GM21390 (cell line): Measurements from ENCODE around the gene SERF2.
"Not testable (repeated sequence)": the region's sequence is repeated elsewhere in the genome, so short reads cannot be mapped to it uniquely, and the experiment has no call there.

ENCODE experiments used
- ATAC-seq: cut with Tn5 transposase; IDR thresholded peaks from one replicate; pipeline ENCODE4 v1.9.1; 2021; ENCODE audit not compliant: unreplicated experiment

Gene SERF2

GRCh38 chr15:43792761-43793476, 799 bp downstream of the SERF2 start:
- no peak for ATAC-seq

DNA sequence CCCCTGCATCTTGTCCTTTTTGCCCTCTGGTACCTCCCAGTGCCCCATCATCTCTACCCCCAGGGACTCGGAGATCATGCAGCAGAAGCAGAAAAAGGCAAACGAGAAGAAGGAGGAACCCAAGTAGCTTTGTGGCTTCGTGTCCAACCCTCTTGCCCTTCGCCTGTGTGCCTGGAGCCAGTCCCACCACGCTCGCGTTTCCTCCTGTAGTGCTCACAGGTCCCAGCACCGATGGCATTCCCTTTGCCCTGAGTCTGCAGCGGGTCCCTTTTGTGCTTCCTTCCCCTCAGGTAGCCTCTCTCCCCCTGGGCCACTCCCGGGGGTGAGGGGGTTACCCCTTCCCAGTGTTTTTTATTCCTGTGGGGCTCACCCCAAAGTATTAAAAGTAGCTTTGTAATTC, 1.5 kb downstream of the SERF2 start:
- no peak for ATAC-seq

DNA sequence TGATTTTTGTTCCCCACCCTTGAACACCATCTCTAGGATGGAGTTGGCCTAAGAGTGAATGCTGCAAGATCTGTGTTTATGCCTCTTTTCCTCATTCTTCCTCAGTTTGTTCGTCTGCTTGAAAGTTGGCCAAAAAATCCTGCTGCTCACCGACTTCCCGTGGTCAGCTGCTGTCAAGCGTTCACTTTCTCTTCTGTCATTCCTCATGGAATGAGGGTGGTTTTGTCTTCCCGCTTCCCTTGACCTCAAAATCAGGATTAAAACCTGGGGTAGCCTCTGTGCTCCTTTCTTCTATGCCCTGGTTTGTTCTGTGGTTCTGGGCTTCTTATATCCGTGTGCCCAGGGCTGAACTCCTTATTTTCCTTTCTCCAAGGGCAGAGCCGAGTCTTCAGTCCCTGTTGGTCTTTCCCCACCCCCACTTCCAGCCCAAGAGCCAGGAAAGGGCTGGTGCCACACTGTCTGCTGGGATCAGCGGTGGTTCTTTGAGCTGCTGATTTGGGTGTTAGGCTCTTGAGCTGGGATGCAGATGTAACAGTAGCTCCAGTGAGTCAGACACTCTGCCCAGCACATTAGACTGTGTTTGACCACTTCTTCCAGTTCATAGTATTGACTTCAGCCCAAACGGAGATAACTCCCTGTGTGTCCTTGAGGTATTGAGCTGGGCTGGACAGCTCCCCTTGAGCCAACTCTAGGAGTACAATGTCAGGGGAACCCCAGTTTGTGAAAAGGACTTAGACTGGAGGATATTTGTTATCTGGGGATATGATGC, 2.3 kb downstream of the SERF2 start:
- ATAC-seq: no peak

DNA sequence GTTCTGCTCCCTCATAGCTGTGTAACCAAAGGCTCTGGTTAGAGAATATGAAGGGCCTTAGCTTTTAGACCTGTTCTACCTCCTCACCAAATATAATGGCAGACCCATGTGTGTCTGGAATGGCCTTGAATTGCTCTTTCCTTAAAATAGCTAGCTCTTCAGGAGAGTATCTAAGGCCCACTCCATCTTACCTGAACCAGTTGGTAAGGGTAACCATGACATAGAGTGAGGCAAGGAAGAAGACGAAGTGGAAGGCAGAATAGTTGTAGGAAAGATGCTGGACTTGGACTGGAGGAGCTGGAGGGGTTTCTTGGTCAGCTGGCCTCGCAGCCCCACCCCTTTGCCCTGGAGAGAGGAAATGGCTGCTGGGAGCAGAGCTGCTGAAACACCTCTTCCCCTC, 3.1 kb downstream of the SERF2 start:
- ATAC-seq: no peak

- no peak for ATAC-seq
These were observed 3.9 kb downstream of the SERF2 start for GRCh38 chr15:43795997-43796396.

DNA sequence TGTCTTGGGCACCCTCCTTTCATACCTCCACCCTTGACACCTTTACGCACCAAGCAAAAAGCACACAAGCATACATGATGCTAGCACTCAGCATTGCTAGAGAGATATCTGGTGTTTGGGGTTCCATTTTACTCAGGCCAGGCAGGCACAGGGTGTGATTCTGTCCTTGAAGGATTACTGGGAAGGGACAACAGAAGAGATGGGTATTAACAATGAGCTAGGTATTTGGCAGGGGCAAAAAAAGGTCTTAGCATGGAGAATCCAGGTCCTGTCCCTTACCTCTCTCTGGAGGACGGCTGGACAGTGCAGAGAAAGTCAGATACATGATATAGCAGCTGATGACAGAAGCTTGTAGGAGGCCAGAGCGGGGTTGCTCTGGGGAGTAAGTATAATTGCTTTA, 4.4 kb downstream of the SERF2 start:
- ATAC-seq: no peak

- ATAC-seq: no peak
These were observed 7.3 kb downstream of the SERF2 start for GRCh38 chr15:43799209-43799944.

DNA sequence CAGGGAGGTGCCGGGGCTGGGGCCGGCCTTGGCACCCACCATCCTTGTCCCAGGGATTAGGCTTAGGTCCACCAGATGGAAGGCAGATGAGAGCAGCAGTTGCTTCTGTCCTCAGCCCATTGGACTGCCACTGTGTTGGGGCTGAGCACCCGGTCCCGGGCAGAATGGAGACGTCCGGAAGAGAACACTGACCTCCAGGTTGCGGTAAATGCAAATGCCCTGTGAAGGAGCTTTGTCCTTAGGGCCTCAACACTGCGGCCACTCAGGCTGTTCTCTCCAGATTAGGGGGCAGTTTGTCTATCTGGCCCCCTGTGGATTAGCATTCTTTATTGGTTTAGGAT, 7.8 kb downstream of the SERF2 start, which contains the start of gene SERINC4:
SERINC4 (minus strand) TSS at position 276 of the 341 bp plus-strand sequence; CDS start at position 42, 234 bp downstream.
- no peak for ATAC-seq

GRCh38 chr15:43800286-43801141, 8.4 kb downstream of the SERF2 start, which contains the start of gene HYPK:
Gene HYPK, plus strand, starts transcription at chr15:43800599. Its CDS starts 24 bp downstream, at chr15:43800623.
- peak; percentile 90 for ATAC-seq

- ATAC-seq: not testable (repeated sequence)
These were observed 10.6 kb downstream of the SERF2 start for GRCh38 chr15:43802676-43803075.

GRCh38 chr15:43808435-43808950, 16.4 kb downstream of the SERF2 start:
- no peak for ATAC-seq

GRCh38 chr15:43808960-43809678, 17.0 kb downstream of the SERF2 start:
- no peak for ATAC-seq

- ATAC-seq: not testable (repeated sequence)
These were observed 22.9 kb downstream of the SERF2 start for GRCh38 chr15:43815064-43815463.

- no peak for ATAC-seq
These were observed 29.4 kb downstream of the SERF2 start for GRCh38 chr15:43821505-43821904.

- peak; percentile 78 for ATAC-seq
These were observed 32.5 kb downstream of the SERF2 start, which contains the start of gene MFAP1 for GRCh38 chr15:43824302-43825246. Gene MFAP1, minus strand, starts transcription at chr15:43824690. Its CDS starts 121 bp downstream, at chr15:43824569.

GRCh38 chr15:43825305-43825704, 33.2 kb downstream of the SERF2 start:
- ATAC-seq: not testable (repeated sequence)

DNA sequence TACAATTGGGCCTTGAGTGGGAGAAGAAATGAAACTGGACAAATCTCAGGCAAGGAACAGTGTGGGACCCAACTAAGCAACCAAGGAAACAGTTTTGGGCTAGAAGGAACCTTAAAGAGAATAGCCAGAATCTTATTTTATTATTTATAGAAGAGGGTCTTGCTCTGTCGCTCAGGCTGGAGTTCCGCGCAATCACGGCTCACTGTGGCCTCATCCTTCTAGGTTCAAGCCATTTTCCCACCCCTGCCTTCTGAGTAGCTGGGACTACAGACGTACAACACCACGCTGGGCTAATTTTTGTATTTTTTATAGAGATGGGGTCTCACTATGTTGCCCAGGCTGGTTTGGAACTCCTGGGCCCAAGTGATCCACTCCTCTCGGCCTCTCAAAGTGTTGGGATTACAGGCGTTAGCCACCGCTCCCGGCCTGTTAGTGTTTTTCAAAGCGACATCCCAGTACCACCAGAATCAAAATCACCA, 33.9 kb downstream of the SERF2 start:
- ATAC-seq: no peak
